DOHH2 (cell line): ENCODE results near the gene GRIP2.

Source experiments
- H3F3A ChIP-seq: fragments of 200-600 bp; sonication (generic), shearing (Covaris generic); 2 replicates; pipeline ENCODE4 v1.6.0; 2016; ENCODE audit warnings: antibody characterized with exemption, mild to moderate bottlenecking; ENCODE audit not compliant: control insufficient read depth, insufficient read depth
- H3K27ac ChIP-seq: fragments of 200-600 bp; sonication (generic); 2 replicates; pipeline ENCODE4 v1.5.1; 2014; ENCODE audit warnings: low read depth, mild to moderate bottlenecking, low read length, moderate library complexity
- H3K27me3 ChIP-seq: fragments of 200-600 bp; sonication (generic); 2 replicates; pipeline ENCODE4 v1.6.1; 2014; ENCODE audit warnings: mild to moderate bottlenecking, low read length, mixed read lengths; ENCODE audit not compliant: control insufficient read depth
- H3K36me3 ChIP-seq: fragments of 200-600 bp; sonication (generic); 2 replicates; pipeline ENCODE4 v1.6.1; 2014; ENCODE audit warnings: mild to moderate bottlenecking, low read length, moderate library complexity, mixed read lengths; ENCODE audit not compliant: control insufficient read depth
- H3K4me1 ChIP-seq: fragments of 200-600 bp; sonication (generic); 2 replicates; pipeline ENCODE4 v1.6.1; 2014; ENCODE audit warnings: mild to moderate bottlenecking, low read length, mixed read lengths; ENCODE audit not compliant: control insufficient read depth
- H3K4me2 ChIP-seq: fragments of 200-600 bp; sonication (generic); 2 replicates; pipeline ENCODE4 v1.6.0; 2014; ENCODE audit warnings: mild to moderate bottlenecking, low read length, moderate library complexity
- H3K4me3 ChIP-seq: fragments of 200-600 bp; sonication (generic); 2 replicates; pipeline ENCODE4 v1.5.1; 2014; ENCODE audit warnings: mild to moderate bottlenecking, low read length, mixed read lengths
- H3K79me2 ChIP-seq: fragments of 200-600 bp; sonication (generic); 2 replicates; pipeline ENCODE4 v1.6.1; 2014; ENCODE audit warnings: mild to moderate bottlenecking, low read length, mixed read lengths; ENCODE audit not compliant: control insufficient read depth
- H3K9me2 ChIP-seq: fragments of 200-600 bp; sonication (generic); replicated peaks from 2 replicates; pipeline ENCODE4 v1.6.1; 2014; ENCODE audit warnings: mild to moderate bottlenecking, low read length, mixed read lengths; ENCODE audit not compliant: control insufficient read depth
- H3K9me3 ChIP-seq: fragments of 200-600 bp; sonication (generic); 2 replicates; pipeline ENCODE4 v1.6.1; 2014; ENCODE audit warnings: antibody characterized with exemption, low read length, mixed read lengths; ENCODE audit not compliant: control insufficient read depth, insufficient read depth
- H4K20me1 ChIP-seq: fragments of 200-600 bp; sonication (generic); 2 replicates; pipeline ENCODE4 v1.6.0; 2014; ENCODE audit warnings: low read depth, mild to moderate bottlenecking, antibody characterized with exemption, low read length, moderate library complexity; ENCODE audit not compliant: control insufficient read depth, insufficient read depth
- EZH2phosphoT487 ChIP-seq: fragments of 200-600 bp; sonication (generic); IDR thresholded peaks from 2 replicates; pipeline ENCODE4 v1.6.1; 2017; ENCODE audit warnings: borderline replicate concordance, mild to moderate bottlenecking, antibody characterized with exemption, low read length, moderate library complexity, mixed read lengths
- TF ChIP-seq, protein P1 (sequence below): fragments of 200-600 bp; sonication (generic); IDR thresholded peaks from one replicate; pipeline ENCODE4 v1.5.1; 2014; ENCODE audit warnings: antibody characterized with exemption, mild to moderate bottlenecking, low read depth, low read length; ENCODE audit not compliant: poor library complexity, severe bottlenecking

The GRIP2 gene

GRCh38 chr3:14474363-14475081 lies 65.6 kb downstream of the GRIP2 start:
- Histone ChIP-seq H3K4me1 (no peaks in the 10 kb centered on the region), H3K27ac (no peak overlapping the region), H4K20me1 (no peaks in the 10 kb centered on the region), H3K79me2 (no peaks in the 10 kb centered on the region), H3K9me2 (no peaks in the 10 kb centered on the region), H3K36me3 (peaks cover 68% of the 10 kb centered on the region), H3K4me2 (no peak overlapping the region), H3F3A (no peaks in the 10 kb centered on the region), H3K4me3 (no peak overlapping the region), H3K9me3 (no peaks in the 10 kb centered on the region), H3K27me3 (no peaks in the 10 kb centered on the region)
- TF ChIP-seq EZH2phosphoT487 = no peak
- TF ChIP-seq, protein P1, sequence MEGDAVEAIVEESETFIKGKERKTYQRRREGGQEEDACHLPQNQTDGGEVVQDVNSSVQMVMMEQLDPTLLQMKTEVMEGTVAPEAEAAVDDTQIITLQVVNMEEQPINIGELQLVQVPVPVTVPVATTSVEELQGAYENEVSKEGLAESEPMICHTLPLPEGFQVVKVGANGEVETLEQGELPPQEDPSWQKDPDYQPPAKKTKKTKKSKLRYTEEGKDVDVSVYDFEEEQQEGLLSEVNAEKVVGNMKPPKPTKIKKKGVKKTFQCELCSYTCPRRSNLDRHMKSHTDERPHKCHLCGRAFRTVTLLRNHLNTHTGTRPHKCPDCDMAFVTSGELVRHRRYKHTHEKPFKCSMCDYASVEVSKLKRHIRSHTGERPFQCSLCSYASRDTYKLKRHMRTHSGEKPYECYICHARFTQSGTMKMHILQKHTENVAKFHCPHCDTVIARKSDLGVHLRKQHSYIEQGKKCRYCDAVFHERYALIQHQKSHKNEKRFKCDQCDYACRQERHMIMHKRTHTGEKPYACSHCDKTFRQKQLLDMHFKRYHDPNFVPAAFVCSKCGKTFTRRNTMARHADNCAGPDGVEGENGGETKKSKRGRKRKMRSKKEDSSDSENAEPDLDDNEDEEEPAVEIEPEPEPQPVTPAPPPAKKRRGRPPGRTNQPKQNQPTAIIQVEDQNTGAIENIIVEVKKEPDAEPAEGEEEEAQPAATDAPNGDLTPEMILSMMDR = no peak

DNA sequence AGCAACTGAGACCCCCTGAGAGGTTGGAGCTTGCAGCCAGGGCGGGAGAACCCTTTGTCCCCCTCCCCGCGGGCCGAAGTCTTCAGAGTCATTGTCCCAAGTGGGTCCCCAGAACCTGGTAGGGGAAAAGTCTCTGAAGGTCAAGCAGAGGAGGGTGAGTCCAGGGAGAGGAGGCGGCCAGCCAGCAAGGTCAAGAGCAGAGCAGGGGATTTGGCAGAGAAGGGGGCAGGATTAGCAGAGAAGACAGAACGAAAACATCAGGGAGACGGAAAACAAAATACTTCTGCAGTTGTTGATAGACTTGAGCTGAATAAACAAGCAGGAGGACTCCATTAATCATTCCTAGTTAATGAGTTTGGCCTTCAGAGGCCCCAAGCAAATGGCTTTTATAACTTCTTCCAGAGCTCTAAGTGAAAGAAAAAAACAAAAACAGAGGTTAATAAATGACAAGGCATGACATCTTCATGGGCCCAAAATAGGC lies 66.7 kb downstream of the GRIP2 start:
- Histone ChIP-seq H3K79me2 (no peaks in the 10 kb centered on the region), H3K27ac (no peak overlapping the region), H3K9me3 (no peaks in the 10 kb centered on the region), H4K20me1 (no peaks in the 10 kb centered on the region), H3K27me3 (no peaks in the 10 kb centered on the region), H3K4me3 (no peak overlapping the region), H3K9me2 (no peaks in the 10 kb centered on the region), H3F3A (no peaks in the 10 kb centered on the region), H3K4me2 (no peak overlapping the region), H3K36me3 (peaks cover 68% of the 10 kb centered on the region), H3K4me1 (no peaks in the 10 kb centered on the region)
- TF ChIP-seq, protein P1 = no peak
- TF ChIP-seq EZH2phosphoT487 = no peak

DNA sequence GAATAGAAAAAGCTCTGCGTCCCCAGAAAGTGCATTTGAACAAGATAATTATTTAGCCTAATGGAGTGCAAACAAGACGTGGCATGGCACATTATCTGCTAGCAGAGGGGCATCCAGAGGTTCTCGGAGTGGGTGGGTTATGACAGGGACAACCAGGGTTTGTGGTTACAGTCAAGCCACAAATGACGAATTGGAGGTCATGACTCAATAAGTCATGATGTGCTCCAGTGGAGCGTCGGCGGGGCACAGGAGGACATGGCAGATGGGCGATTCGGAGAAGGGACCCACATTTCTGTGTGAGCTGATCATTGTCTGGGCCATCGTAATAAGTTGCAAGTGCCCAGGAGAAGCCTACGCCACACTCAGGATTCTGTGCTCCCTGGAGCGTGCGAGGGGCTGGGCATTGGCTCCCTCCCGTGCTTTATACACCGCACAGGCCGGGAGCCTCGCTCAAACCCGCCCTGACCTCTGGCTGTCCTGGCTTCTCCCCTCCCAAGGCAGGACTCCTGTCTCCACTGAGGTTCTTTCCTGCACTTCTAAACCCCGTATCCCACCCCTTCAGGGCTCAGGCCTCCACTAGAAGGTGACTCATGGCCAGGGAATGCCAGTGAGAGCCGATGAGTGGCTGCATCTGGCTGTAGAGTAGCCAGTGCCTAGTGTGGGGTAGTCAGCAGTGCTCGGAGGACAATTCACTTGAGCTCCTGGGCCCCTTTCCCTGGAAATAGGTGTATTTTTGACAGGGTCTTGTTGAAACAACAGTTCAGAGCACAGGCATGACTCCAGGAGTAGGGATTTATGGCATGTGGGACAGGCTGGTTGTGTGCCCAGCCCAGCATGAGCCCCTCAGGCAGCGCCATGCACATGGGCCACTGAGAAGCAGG lies 67.4 kb downstream of the GRIP2 start:
- Histone ChIP-seq H3K36me3 (peaks cover 67% of the 10 kb centered on the region), H4K20me1 (no peaks in the 10 kb centered on the region), H3K4me1 (no peaks in the 10 kb centered on the region), H3K79me2 (no peaks in the 10 kb centered on the region), H3F3A (no peaks in the 10 kb centered on the region), H3K9me2 (no peaks in the 10 kb centered on the region), H3K9me3 (no peaks in the 10 kb centered on the region), H3K4me2 (no peak overlapping the region), H3K4me3 (no peak overlapping the region), H3K27me3 (no peaks in the 10 kb centered on the region), H3K27ac (no peak overlapping the region)
- TF ChIP-seq, protein P1 = no peak
- no peak for TF ChIP-seq EZH2phosphoT487
